Stimulated activated CD8-positive, alpha-beta memory T cell treated with anti-CD3 and anti-CD28 coated beads, Interleukin-12 subunit alpha, Interleukin-12 subunit beta, amount 100 ng/mL, for 24 hours (primary cell): ENCODE data around the gene LCMT1.

Experiments
- DNase-seq: peaks from one replicate; pipeline ENCODE4 v3.0.0-alpha.2; 2020; ENCODE audit errors: extremely low read depth

Gene LCMT1

DNA sequence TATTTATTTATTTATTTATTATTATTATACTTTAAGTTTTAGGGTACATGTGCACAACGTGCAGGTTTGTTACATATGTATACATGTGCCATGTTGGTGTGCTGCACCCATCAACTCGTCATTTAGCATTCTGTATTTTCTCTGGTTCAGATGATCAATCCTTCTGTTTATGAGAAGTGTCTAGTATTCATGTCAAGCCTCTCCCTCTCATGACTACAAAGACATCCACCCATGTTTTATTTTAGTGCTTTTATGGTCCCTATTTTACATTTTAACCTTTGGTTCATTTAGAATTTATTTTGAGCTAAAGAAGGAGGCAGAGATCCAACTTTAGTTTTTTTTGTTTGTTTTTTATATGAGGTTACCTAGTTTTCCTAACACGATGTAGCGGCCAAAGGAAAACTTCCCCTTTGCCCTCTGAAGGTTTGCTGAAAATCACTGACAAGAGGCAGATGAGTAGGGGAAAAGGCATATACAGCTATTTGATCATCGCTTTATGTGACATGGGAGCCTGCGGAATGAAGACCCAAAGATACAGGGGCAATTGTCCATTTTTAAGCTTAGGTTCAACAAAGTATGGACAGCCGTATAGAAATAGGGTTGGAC is 82.8 kb downstream of the LCMT1 start:
- DNase-seq: no peak

DNA sequence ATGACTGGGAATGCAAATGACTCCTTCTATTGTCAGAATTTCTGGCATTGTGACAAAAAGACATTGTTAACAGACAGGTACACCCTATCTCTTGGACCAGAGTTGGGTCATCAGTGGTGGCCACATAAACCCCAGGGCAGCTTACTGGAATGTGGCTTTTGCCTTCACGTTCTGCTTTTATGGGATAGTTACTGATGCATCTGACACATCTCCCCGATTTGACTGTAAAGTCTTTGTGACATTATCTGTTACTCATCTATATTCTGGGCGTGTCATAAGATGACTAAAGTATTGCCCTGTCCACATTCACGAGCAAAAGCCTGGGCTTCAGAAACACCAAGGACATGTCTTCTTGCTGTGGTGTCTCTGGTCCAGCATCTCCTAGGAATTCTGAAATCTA is 86.5 kb downstream of the LCMT1 start:
- DNase-seq: no peak

DNA sequence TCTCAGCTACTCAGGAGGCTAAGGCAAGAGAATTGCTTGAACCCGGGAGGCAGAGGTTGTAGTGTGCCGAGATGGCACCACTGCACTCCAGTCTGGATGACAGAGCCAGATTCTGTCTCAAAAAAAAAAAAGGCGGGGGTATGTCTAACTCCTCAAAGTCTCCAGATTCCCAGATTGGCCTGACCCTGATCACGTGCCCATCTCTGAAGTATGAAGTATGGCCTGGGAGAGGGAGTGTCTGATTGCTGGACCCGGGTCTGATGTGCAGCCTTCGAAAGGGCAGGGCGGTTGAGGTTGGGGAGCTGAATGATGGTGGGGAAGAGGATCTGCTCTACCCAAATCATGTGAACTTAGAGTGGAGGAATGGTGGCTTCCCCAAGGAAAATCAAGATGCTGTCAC is 87.9 kb downstream of the LCMT1 start:
- no peak for DNase-seq

DNA sequence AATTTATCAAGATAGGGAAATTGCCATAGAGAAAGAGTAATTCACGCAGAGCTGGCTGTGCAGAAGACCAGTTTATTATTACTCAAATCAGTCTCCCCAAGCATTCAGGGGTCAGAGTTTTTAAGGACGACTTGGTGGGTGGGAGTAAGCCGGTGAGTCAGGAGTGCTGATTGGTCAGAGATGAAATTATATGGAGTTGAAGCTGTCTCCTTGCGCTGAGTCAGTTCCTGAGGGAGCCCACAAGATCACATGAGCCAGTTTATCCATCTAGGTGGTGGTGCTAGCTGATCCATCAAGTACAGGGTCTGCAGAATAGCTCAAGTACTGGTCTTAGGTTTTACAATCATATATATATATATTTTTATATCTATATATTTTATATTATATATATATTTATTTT is 99.2 kb downstream of the LCMT1 start:
- DNase-seq: no peak

DNA sequence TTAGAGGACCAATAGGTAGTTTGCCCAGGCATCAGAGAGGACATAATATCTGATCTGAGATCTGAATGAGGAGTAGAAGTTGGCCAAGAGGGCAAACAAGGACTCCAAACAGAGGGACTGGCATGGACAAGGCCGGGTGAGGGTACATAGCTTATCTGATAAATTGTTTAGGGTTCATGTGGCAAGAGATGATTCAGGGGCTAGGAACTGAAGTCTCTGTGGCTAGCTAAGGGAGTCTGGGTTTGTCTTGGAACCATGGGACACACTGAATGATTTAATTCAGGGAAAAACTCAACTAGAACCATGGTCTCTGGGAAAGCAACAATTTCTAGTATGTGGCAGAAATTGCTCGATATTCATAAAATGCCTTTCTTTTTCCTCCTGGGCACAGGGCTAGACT is 101.1 kb downstream of the LCMT1 start:
- no peak for DNase-seq

DNA sequence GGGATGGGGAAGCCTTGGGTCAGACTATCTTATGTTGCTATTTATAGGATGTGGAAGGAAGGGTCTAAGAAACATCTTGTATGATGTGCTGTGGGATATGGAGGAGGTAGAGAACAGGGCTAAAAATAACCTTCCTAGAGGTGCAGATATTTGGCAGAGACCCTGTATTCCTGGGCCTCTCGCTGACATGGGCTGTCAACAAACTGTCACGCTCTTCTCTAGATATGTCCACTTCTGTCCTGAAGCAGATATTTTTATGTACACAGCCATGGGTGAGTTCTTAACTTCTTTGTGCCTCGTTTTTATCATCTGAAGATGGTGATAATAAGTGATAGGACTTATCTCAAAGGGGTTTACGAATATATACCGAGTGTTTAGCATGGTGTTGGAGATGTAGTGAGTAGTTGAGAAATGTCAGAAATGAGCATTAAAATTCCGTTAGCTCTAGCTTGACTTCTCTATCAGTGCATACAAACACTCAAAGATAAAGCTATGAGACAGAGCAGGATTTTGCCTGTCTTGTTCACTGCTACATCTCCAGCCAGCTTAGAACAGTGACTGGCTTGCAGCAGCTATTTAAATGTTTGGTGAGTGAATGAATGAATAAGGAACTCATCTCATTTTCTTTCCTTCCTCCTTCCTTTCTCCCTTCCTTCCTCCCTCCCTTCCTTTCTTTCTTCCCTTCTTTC is 102.3 kb downstream of the LCMT1 start:
- DNase-seq: no peak

DNA sequence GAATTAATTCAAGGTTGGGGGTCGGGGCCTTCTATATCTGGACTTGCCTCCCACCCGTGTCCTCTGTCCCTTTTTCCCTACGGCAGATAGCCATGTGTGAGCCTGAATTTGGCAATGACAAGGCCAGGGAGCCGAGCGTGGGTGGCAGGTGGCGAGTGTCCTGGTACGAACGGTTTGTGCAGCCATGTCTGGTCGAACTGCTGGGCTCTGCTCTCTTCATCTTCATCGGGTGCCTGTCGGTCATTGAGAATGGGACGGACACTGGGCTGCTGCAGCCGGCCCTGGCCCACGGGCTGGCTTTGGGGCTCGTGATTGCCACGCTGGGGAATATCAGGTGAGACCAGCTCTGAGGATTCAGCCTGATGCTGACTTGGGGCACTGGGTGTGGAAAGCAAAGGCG is 105.6 kb downstream of the LCMT1 start:
- no peak for DNase-seq

DNA sequence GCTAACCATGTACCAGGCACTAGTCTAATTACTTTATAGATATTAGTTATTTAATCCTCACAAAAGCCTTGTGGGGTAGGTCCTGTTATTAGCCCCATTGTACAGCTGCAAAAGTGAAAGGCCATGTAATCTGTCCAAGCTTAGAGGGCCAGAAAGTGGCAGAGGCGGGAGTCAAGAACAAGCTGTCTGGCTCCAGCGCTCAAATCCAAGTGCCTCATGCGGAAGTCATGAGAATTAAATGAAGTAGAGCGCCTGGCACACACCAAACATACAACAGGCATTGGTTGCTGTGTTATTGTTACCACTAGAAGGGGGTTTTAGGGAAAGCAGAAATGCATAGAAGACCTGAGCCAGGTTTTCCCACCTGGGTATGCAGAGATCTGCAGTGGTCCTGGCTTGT is 106.4 kb downstream of the LCMT1 start:
- DNase-seq: no peak

DNA sequence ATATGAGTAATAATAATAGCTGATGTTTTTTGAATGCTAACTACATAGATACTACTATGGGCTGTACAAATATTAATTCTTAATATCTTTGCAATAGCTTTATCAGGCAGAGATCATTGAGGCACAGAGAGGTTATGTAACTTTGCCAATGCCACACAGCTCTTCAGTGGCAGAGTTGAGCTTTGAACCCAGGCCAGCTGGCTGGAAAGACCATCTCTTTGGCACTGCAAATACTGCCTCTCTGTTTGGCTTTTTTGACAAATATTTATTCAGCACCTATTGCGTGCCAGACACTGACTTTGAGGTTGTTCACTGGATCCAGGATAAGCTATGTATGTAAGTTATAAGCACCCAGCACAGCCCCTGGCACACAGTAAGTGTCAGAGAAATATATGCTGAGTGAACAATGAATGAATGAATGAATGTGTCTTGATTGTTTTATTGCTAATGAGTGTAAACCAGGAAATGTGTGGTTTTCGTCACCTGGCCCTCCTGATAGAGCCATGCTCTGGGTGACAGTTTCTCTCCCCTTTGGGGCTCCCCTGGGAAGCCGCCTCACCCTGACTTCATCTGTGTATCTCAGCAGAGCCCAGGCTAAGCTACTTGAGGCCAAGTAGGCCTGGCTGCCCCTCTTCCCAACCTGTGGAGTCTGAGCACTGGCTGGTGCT is 107.7 kb downstream of the LCMT1 start:
- DNase-seq: no peak

DNA sequence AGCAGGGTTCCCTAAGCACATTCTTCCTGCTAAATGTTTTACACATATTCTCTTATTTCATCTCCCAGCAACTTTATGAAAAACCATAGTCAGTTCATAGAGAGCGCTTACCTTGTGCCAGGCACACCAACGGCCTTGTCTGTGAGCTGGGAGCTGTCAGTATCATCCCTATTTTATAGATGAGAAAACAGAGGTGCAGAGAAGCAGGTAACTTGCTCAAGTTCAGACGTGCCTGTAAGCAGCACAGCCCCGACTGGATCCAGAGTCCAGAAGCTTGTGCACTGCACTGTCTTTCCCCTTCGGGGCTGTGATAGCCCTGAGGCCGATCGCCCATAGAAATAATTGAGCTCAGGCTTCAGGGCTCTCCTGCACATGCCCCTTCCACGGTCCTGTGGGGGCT is 111.4 kb downstream of the LCMT1 start:
- DNase-seq: no peak

DNA sequence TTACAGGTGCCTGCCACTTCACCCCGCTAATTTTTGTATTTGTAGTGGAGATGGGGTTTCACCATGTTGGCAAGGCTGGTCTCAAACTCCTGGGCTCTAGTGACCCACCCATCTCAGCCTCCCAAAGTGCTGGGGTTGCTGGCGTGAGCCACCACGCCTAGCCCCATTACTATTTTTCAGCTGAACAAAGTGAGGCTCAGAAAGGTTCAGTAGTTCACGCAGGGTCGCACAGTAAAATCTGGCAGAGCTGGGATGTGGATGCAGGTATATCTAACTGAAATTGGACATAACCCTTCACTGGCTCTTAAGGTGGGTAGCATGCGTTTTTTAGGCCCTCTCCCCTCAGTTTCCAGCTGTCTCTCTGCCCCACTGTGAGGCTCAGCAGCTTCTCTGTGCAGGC is 112.4 kb downstream of the LCMT1 start:
- DNase-seq: no peak

DNA sequence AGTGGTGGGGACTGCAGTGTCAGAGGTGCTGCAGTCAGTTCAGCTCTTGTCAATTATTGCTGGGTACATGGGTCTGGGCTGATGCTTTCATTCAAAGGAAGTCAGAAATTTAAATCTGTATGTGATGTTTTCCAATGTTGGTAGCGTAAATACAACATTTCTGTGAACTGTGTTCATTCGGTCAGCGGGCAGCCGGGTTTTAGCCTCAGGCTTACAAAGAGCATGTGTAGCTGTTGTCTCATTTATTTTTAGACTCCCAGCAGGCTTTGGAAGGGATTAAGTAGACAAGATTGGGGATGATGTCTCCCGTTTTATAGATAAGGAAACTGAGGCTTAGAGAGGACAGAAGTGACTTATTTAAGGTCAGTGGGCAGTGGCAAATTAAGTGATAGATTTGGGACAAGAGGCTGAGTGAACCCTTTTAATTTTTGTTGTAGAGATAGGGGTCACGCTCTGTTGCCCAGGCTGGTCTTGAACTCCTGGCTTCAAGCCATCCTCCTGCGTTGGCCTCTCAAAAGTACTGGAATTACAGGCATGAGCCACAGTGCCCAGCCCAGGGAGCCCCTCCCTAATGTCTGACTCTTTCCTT is 113.3 kb downstream of the LCMT1 start:
- no peak for DNase-seq
